Measurements from ENCODE around the gene ADAR. TPM values are rescaled to one million over a fixed set of nuclear protein-coding genes. Genes with fewer than 3 reads are reported as not detected.
A peak's percentile ranks its signal among the peaks of the same experiment; 100 is the strongest.

Gene ADAR
- total RNA-seq, 1 donor from 2014 or later, result 44.5 TPM

DNA sequence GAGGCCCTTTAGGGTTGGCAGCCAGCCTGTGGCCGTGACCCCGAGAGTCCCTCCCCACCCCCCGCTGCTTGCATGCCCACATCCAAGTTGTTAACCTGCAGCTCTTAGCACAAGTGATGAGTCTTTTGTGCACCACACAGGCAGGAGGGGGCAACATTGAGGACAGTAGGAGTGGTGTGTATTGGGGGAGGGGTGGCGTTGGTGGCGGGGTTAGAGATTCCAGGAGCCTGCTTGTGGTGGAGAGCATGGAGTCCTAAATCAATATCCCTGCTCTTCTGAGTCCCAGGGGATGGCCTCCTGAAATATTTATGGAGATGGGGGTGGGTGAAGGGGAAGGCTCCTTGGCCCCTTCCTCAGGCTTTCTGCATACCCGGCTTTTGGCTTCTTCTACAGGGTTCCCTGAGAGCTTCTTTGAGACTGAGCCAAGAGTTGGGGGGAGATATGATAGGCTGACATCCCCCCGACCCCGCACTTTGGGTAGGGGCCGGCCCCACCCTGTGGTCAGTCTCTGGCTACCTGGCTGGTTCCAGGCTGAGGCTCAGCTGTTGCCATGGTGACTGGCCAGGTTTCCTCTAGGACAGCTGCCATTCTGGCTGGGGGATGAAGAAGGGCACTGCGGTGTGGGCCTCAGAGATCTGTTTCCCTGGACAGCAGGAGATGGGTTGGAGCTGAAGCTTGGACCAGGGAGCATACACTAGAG, 35.4 kb downstream of the ADAR start:
- TF ChIP-seq, protein P1, sequence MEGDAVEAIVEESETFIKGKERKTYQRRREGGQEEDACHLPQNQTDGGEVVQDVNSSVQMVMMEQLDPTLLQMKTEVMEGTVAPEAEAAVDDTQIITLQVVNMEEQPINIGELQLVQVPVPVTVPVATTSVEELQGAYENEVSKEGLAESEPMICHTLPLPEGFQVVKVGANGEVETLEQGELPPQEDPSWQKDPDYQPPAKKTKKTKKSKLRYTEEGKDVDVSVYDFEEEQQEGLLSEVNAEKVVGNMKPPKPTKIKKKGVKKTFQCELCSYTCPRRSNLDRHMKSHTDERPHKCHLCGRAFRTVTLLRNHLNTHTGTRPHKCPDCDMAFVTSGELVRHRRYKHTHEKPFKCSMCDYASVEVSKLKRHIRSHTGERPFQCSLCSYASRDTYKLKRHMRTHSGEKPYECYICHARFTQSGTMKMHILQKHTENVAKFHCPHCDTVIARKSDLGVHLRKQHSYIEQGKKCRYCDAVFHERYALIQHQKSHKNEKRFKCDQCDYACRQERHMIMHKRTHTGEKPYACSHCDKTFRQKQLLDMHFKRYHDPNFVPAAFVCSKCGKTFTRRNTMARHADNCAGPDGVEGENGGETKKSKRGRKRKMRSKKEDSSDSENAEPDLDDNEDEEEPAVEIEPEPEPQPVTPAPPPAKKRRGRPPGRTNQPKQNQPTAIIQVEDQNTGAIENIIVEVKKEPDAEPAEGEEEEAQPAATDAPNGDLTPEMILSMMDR (IDR thresholded peaks at IDR 0.05; ENCODE audit: insufficient read depth, low read length, severe bottlenecking), result no peak
- no peak for DNase-seq (ENCODE audit: low read depth)
- Histone ChIP-seq H3K4me3 (ENCODE audit: low read depth, low read length) (no peak overlapping the region), H3K36me3 (ENCODE audit: control insufficient read depth, insufficient read depth, low read length) (no peaks in the 10 kb centered on the region), H3K27me3 (ENCODE audit: control insufficient read depth, insufficient read depth, low read length) (no peaks in the 10 kb centered on the region)
- no peak for FAIRE-seq

DNA sequence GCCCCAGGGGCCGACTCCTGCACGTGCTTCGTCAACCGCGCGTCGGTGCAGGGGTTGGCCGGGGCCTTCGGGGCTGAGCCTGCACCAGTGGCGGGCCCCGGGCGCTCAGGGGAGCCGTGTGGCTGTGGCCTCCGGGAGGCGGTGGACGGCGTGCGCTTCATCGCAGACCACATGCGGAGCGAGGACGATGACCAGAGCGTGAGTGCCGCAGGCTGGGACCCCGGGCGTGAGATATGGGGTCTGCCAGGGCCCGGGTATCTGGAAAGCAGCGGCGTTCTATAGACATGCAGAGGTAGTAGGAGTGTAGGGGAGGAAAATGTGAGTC, 36.1 kb downstream of the ADAR start:
- Histone ChIP-seq H3K4me3 (ENCODE audit: low read depth, low read length) (no peak overlapping the region), H3K36me3 (ENCODE audit: control insufficient read depth, insufficient read depth, low read length) (no peaks in the 10 kb centered on the region), H3K27me3 (ENCODE audit: control insufficient read depth, insufficient read depth, low read length) (peaks cover 1% of the 10 kb centered on the region)
- no peak for DNase-seq (ENCODE audit: low read depth)
- TF ChIP-seq, protein P1 (IDR thresholded peaks at IDR 0.05; ENCODE audit: insufficient read depth, low read length, severe bottlenecking), result no peak
- FAIRE-seq, result no peak

DNA sequence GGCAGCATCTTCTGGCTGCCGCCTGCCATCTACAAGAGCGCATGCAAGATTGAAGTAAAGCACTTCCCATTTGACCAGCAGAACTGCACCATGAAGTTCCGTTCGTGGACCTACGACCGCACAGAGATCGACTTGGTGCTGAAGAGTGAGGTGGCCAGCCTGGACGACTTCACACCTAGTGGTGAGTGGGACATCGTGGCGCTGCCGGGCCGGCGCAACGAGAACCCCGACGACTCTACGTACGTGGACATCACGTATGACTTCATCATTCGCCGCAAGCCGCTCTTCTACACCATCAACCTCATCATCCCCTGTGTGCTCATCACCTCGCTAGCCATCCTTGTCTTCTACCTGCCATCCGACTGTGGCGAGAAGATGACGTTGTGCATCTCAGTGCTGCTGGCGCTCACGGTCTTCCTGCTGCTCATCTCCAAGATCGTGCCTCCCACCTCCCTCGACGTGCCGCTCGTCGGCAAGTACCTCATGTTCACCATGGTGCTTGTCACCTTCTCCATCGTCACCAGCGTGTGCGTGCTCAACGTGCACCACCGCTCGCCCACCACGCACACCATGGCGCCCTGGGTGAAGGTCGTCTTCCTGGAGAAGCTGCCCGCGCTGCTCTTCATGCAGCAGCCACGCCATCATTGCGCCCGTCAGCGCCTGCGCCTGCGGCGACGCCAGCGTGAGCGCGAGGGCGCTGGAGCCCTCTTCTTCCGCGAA, 36.6 kb downstream of the ADAR start:
- DNase-seq (ENCODE audit: low read depth), result no peak
- TF ChIP-seq, protein P1 (IDR thresholded peaks at IDR 0.05; ENCODE audit: insufficient read depth, low read length, severe bottlenecking), result no peak
- FAIRE-seq, result peak; percentile 97
- Histone ChIP-seq H3K27me3 (ENCODE audit: control insufficient read depth, insufficient read depth, low read length) (peaks cover 4% of the 10 kb centered on the region), H3K36me3 (ENCODE audit: control insufficient read depth, insufficient read depth, low read length) (no peaks in the 10 kb centered on the region), H3K4me3 (ENCODE audit: low read depth, low read length) (no peak overlapping the region)

DNA sequence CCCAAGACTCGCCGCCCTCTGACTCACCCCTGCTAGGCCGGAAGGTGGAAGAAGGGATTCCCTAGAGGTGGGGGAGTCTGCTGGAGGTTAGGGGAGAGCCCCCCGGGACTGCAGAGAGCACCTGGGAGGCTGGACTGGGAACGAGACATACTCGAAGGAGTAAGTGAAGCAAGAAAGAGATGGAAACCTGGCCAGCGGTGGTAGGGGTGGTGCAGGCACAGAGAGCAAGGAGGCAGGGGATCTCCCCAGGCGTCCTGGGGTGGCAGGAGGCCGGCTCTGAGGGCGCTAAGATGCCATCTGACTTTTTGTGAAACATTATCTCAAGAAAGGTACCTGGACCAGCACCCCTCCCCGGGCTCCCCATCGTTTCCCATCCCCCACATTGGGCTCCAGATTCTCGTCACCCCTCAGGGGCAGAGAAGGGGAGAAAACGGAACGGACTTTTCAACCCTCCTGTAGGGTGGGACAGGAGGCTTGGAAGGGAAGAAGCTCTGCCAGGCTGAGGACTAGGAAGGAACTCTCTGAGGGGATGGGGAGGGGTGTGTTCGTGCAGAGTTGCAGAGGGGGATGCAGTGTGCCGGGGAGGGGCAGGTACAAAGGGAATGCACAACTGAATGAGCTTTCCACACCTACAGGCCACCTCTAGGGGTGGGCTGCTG, 39.7 kb downstream of the ADAR start:
- peaks cover 4% of the 10 kb centered on the region for H3K27me3 ChIP-seq (ENCODE audit: control insufficient read depth, insufficient read depth, low read length)
- FAIRE-seq, result no peak
- DNase-seq (ENCODE audit: low read depth), result no peak
- H3K36me3 ChIP-seq (ENCODE audit: control insufficient read depth, insufficient read depth, low read length), result no peaks in the 10 kb centered on the region
- H3K4me3 ChIP-seq (ENCODE audit: low read depth, low read length), result no peak overlapping the region
- TF ChIP-seq, protein P1 (IDR thresholded peaks at IDR 0.05; ENCODE audit: insufficient read depth, low read length, severe bottlenecking), result no peak

DNA sequence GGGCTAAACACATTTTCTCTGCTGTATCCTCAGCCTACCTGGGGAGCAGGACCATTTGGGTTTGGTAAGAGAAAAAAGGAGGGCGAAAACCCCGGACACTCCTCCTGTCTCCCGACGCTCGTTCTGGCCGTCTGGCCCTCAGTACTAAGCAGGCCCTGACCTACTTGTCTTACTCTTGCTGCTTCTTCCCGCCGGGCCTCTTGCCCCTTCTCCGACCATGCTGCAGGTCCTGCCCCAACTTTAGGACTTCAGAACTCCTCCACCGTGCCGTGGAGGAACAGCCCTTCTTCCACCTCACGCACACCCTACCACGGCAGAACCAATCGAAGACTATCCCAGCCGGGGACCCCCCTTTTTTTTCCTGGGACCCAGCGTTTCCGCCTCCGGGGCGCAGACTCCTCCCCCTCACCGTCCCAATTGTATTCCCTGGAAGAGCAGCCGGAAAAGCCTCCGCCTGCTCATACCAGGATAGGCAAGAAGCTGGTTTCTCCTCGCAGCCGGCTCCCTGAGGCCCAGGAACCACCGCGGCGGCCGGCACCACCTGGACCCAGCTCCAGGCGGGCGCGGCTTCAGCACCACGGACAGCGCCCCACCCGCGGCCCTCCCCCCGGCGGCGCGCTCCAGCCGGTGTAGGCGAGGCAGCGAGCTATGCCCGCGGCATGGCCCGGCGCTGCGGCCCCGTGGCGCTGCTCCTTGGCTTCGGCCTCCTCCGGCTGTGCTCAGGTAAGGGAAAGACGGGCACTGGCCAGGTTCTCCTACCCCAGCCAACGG, 40.4 kb downstream of the ADAR start, which contains the start of gene CHRNB2:
Gene CHRNB2 (plus strand): TSS at position 393 of the 771 bp plus-strand sequence. CDS start 267 bp downstream, at position 660.
- Histone ChIP-seq H3K27me3 (ENCODE audit: control insufficient read depth, insufficient read depth, low read length) (peaks cover 4% of the 10 kb centered on the region), H3K4me3 (ENCODE audit: low read depth, low read length) (no peak within 1 kb of the TSS), H3K36me3 (ENCODE audit: control insufficient read depth, insufficient read depth, low read length) (no peaks in the 10 kb centered on the region)
- FAIRE-seq, result no peak
- peak; percentile 15 for DNase-seq (ENCODE audit: low read depth)
- TF ChIP-seq, protein P1 (IDR thresholded peaks at IDR 0.05; ENCODE audit: insufficient read depth, low read length, severe bottlenecking), result no peak

Measured in bronchial epithelial cell (primary cell).